ENCODE measurements around the gene MAP3K21.

MAP3K21 gene

GRCh38 chr1:233327651-233328141 is at the start of gene MAP3K21:
TSS of gene MAP3K21 (plus strand) at chr1:233327724. CDS start at chr1:233328029, 305 bp downstream.
- Histone ChIP-seq H3K9ac (ENCODE audit: low read depth in 1 of 2, low read length in 2 of 2) (peak within 1 kb of the TSS; percentile 66 to 93), H3K4me1 (ENCODE audit: control insufficient read depth in 2 of 2, insufficient read depth in 2 of 2, low read length in 2 of 2) (peaks cover 3 to 20% of the 10 kb centered on the region in 2 donors)

GRCh38 chr1:233278631-233279030 is 48.9 kb upstream of the MAP3K21 start:
- H3K9me3 ChIP-seq (ENCODE audit: control insufficient read depth in 2 of 2, low read length in 2 of 2): no peaks in the 10 kb centered on the region
- no peak overlapping the region for H3K27ac ChIP-seq (ENCODE audit: low read depth in 2 of 2, low read length in 2 of 2)
- no peaks in the 10 kb centered on the region for H3K27me3 ChIP-seq (ENCODE audit: control insufficient read depth in 2 of 2, insufficient read depth in 2 of 2, low read length in 2 of 2)
- no peaks in the 10 kb centered on the region for H3K4me1 ChIP-seq (ENCODE audit: control insufficient read depth in 2 of 2, insufficient read depth in 2 of 2, low read length in 2 of 2)
- H3K36me3 ChIP-seq (ENCODE audit: control insufficient read depth in 2 of 2, insufficient read depth in 2 of 2, low read length in 2 of 2): no peaks in the 10 kb centered on the region
- no peak overlapping the region for H3K9ac ChIP-seq (ENCODE audit: low read depth in 1 of 2, low read length in 2 of 2)
- no peak overlapping the region for H3K4me3 ChIP-seq (ENCODE audit: low read length in 2 of 2)

More at GRCh38 chr1:233327651-233328141, at the start of gene MAP3K21:
- Histone ChIP-seq H3K4me3 (ENCODE audit: low read length in 2 of 2) (peak within 1 kb of the TSS; percentile 82 to 92), H3K9me3 (ENCODE audit: control insufficient read depth in 2 of 2, low read length in 2 of 2) (no peaks in the 10 kb centered on the region), H3K27ac (ENCODE audit: low read depth in 2 of 2, low read length in 2 of 2) (peak within 1 kb of the TSS; percentile 83 to 91), H3K36me3 (ENCODE audit: control insufficient read depth in 2 of 2, insufficient read depth in 2 of 2, low read length in 2 of 2) (no peaks in the 10 kb centered on the region), H3K27me3 (ENCODE audit: control insufficient read depth in 2 of 2, insufficient read depth in 2 of 2, low read length in 2 of 2) (peaks cover 0 to 3% of the 10 kb centered on the region in 2 donors)

GRCh38 chr1:233279971-233280370 is 47.6 kb upstream of the MAP3K21 start:
- H3K4me3 ChIP-seq (ENCODE audit: low read length in 2 of 2): no peak overlapping the region
- H3K27me3 ChIP-seq (ENCODE audit: control insufficient read depth in 2 of 2, insufficient read depth in 2 of 2, low read length in 2 of 2): no peaks in the 10 kb centered on the region
- no peaks in the 10 kb centered on the region for H3K4me1 ChIP-seq (ENCODE audit: control insufficient read depth in 2 of 2, insufficient read depth in 2 of 2, low read length in 2 of 2)
- no peaks in the 10 kb centered on the region for H3K36me3 ChIP-seq (ENCODE audit: control insufficient read depth in 2 of 2, insufficient read depth in 2 of 2, low read length in 2 of 2)
- H3K9me3 ChIP-seq (ENCODE audit: control insufficient read depth in 2 of 2, low read length in 2 of 2): no peaks in the 10 kb centered on the region
- no peak overlapping the region for H3K27ac ChIP-seq (ENCODE audit: low read depth in 2 of 2, low read length in 2 of 2)
- no peak overlapping the region for H3K9ac ChIP-seq (ENCODE audit: low read depth in 1 of 2, low read length in 2 of 2)

- Histone ChIP-seq H3K4me1 (ENCODE audit: control insufficient read depth in 2 of 2, insufficient read depth in 2 of 2, low read length in 2 of 2) (no peaks in the 10 kb centered on the region), H3K27ac (ENCODE audit: low read depth in 2 of 2, low read length in 2 of 2) (no peak overlapping the region), H3K9ac (ENCODE audit: low read depth in 1 of 2, low read length in 2 of 2) (no peak overlapping the region), H3K4me3 (ENCODE audit: low read length in 2 of 2) (no peak overlapping the region), H3K9me3 (ENCODE audit: control insufficient read depth in 2 of 2, low read length in 2 of 2) (no peaks in the 10 kb centered on the region), H3K27me3 (ENCODE audit: control insufficient read depth in 2 of 2, insufficient read depth in 2 of 2, low read length in 2 of 2) (no peaks in the 10 kb centered on the region), H3K36me3 (ENCODE audit: control insufficient read depth in 2 of 2, insufficient read depth in 2 of 2, low read length in 2 of 2) (no peaks in the 10 kb centered on the region)
Measured at GRCh38 chr1:233281711-233282581, 45.6 kb upstream of the MAP3K21 start.

- H3K27ac ChIP-seq (ENCODE audit: low read depth in 2 of 2, low read length in 2 of 2): no peak overlapping the region
- no peaks in the 10 kb centered on the region for H3K27me3 ChIP-seq (ENCODE audit: control insufficient read depth in 2 of 2, insufficient read depth in 2 of 2, low read length in 2 of 2)
- H3K4me1 ChIP-seq (ENCODE audit: control insufficient read depth in 2 of 2, insufficient read depth in 2 of 2, low read length in 2 of 2): no peaks in the 10 kb centered on the region
Measured at GRCh38 chr1:233282582-233282886, 45.0 kb upstream of the MAP3K21 start.

GRCh38 chr1:233289676-233290075 is 37.8 kb upstream of the MAP3K21 start:
- Histone ChIP-seq H3K9ac (ENCODE audit: low read depth in 1 of 2, low read length in 2 of 2) (no peak overlapping the region), H3K36me3 (ENCODE audit: control insufficient read depth in 2 of 2, insufficient read depth in 2 of 2, low read length in 2 of 2) (no peaks in the 10 kb centered on the region), H3K9me3 (ENCODE audit: control insufficient read depth in 2 of 2, low read length in 2 of 2) (no peaks in the 10 kb centered on the region), H3K4me1 (ENCODE audit: control insufficient read depth in 2 of 2, insufficient read depth in 2 of 2, low read length in 2 of 2) (peaks cover 0 to under 1% of the 10 kb centered on the region in 2 donors), H3K27me3 (ENCODE audit: control insufficient read depth in 2 of 2, insufficient read depth in 2 of 2, low read length in 2 of 2) (no peaks in the 10 kb centered on the region), H3K27ac (ENCODE audit: low read depth in 2 of 2, low read length in 2 of 2) (no peak overlapping the region), H3K4me3 (ENCODE audit: low read length in 2 of 2) (no peak overlapping the region)

More at GRCh38 chr1:233282582-233282886, 45.0 kb upstream of the MAP3K21 start:
- Histone ChIP-seq H3K9ac (ENCODE audit: low read depth in 1 of 2, low read length in 2 of 2) (no peak overlapping the region), H3K4me3 (ENCODE audit: low read length in 2 of 2) (no peak overlapping the region), H3K9me3 (ENCODE audit: control insufficient read depth in 2 of 2, low read length in 2 of 2) (no peaks in the 10 kb centered on the region), H3K36me3 (ENCODE audit: control insufficient read depth in 2 of 2, insufficient read depth in 2 of 2, low read length in 2 of 2) (no peaks in the 10 kb centered on the region)

- H3K9me3 ChIP-seq (ENCODE audit: control insufficient read depth in 2 of 2, low read length in 2 of 2): no peaks in the 10 kb centered on the region
- no peaks in the 10 kb centered on the region for H3K36me3 ChIP-seq (ENCODE audit: control insufficient read depth in 2 of 2, insufficient read depth in 2 of 2, low read length in 2 of 2)
- no peak overlapping the region for H3K9ac ChIP-seq (ENCODE audit: low read depth in 1 of 2, low read length in 2 of 2)
- peak overlapping the region in 1 of 2 donors; percentile 1 for H3K27ac ChIP-seq (ENCODE audit: low read depth in 2 of 2, low read length in 2 of 2)
- H3K4me1 ChIP-seq (ENCODE audit: control insufficient read depth in 2 of 2, insufficient read depth in 2 of 2, low read length in 2 of 2): peaks cover 0 to 6% of the 10 kb centered on the region in 2 donors
- H3K27me3 ChIP-seq (ENCODE audit: control insufficient read depth in 2 of 2, insufficient read depth in 2 of 2, low read length in 2 of 2): no peaks in the 10 kb centered on the region
- H3K4me3 ChIP-seq (ENCODE audit: low read length in 2 of 2): no peak overlapping the region
Measured at GRCh38 chr1:233290396-233291034, 37.0 kb upstream of the MAP3K21 start.

- peaks cover 0 to 6% of the 10 kb centered on the region in 2 donors for H3K4me1 ChIP-seq (ENCODE audit: control insufficient read depth in 2 of 2, insufficient read depth in 2 of 2, low read length in 2 of 2)
- H3K27ac ChIP-seq (ENCODE audit: low read depth in 2 of 2, low read length in 2 of 2): no peak overlapping the region
- H3K4me3 ChIP-seq (ENCODE audit: low read length in 2 of 2): no peak overlapping the region
- H3K9me3 ChIP-seq (ENCODE audit: control insufficient read depth in 2 of 2, low read length in 2 of 2): no peaks in the 10 kb centered on the region
- no peaks in the 10 kb centered on the region for H3K36me3 ChIP-seq (ENCODE audit: control insufficient read depth in 2 of 2, insufficient read depth in 2 of 2, low read length in 2 of 2)
- H3K9ac ChIP-seq (ENCODE audit: low read depth in 1 of 2, low read length in 2 of 2): no peak overlapping the region
- H3K27me3 ChIP-seq (ENCODE audit: control insufficient read depth in 2 of 2, insufficient read depth in 2 of 2, low read length in 2 of 2): no peaks in the 10 kb centered on the region
Measured at GRCh38 chr1:233293556-233294446, 33.7 kb upstream of the MAP3K21 start.

GRCh38 chr1:233294913-233295236 is 32.6 kb upstream of the MAP3K21 start:
- H3K27me3 ChIP-seq (ENCODE audit: control insufficient read depth in 2 of 2, insufficient read depth in 2 of 2, low read length in 2 of 2): no peaks in the 10 kb centered on the region
- H3K9ac ChIP-seq (ENCODE audit: low read depth in 1 of 2, low read length in 2 of 2): peak overlapping the region; percentile 36 to 59
- no peaks in the 10 kb centered on the region for H3K36me3 ChIP-seq (ENCODE audit: control insufficient read depth in 2 of 2, insufficient read depth in 2 of 2, low read length in 2 of 2)
- no peaks in the 10 kb centered on the region for H3K9me3 ChIP-seq (ENCODE audit: control insufficient read depth in 2 of 2, low read length in 2 of 2)
- H3K27ac ChIP-seq (ENCODE audit: low read depth in 2 of 2, low read length in 2 of 2): peak overlapping the region in 1 of 2 donors; percentile 13
- H3K4me1 ChIP-seq (ENCODE audit: control insufficient read depth in 2 of 2, insufficient read depth in 2 of 2, low read length in 2 of 2): peaks cover 0 to 6% of the 10 kb centered on the region in 2 donors
- peak overlapping the region; percentile 69 to 73 for H3K4me3 ChIP-seq (ENCODE audit: low read length in 2 of 2)
